Inferior parietal cortex (tissue), 1 donor: Measurements from ENCODE around the gene TEX47.
A peak's percentile ranks its signal among the peaks of the same experiment; 100 is the strongest.

ENCODE experiments used
- DNase-seq: peaks from one replicate; pipeline ENCODE4 v3.0.0-alpha.2; 2016; ENCODE audit errors: extremely low spot score

The TEX47 gene

DNA sequence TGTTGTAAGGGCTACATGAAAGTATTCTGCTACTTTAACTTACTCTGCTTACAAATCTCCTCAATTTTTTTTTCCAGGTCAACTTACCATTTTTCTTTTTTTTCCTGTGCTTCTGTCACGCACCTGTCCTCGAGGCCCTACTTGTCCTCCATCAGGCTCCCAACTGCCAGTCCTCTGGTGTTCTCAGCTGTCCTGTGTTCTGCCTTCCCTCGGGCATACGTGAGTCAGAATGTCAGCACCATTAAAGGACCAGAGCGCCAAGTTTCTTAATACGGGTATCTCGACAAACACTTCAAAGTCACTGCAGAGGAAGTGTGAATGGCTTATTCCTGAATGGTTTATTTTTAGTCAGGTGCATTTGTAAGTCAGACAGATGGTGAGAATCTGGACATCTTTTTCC, at the start of gene TEX47:
TEX47 (minus strand) TSS at position 185 of the 400 bp plus-strand sequence. CDS start 795 bp downstream, outside the sequence.
- peak; percentile 25 for DNase-seq

- DNase-seq: no peak
Observed at GRCh38 chr7:88845091-88845490, 49.6 kb upstream of the TEX47 start.

DNA sequence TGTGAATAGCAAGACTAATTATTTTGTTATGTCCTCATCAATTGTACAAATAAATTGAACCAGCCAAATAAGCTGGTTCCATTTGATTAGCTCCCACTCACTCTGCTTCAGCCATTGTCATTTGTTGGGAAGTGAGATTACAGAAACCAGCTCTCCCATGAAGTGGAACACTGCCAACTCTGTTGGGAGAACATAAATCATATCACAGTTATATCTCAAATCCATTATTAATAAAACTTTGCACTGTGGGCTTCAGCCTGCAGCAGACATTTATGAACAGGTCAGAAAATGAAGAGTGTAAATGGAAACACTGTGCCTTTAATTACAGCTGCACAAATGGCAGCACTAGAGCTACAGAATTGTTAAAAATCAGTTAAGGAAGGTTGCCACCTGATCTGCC, 46.7 kb upstream of the TEX47 start:
- no peak for DNase-seq

- peak; percentile 10 for DNase-seq
Observed at GRCh38 chr7:88835147-88835728, 39.7 kb upstream of the TEX47 start.

GRCh38 chr7:88826222-88826621, 30.7 kb upstream of the TEX47 start:
- DNase-seq: no peak

DNA sequence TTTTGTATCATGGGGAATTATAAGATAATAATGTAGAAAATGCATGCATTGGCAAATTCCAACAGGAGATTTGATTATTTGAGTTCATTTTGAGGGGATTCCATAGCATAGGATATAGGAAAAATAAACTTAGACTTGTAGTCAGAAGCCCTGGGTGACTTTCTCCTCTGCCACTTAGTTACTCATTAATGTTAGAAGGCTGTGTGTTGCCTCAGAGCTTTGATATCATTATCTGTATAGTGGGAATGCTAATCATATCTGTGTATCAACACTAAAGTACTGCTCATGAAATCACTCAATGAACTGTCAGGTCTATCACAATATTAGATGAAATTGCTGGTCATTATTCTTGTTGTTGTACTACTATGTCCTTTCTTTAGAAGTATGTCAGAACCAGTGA, 23.0 kb upstream of the TEX47 start:
- DNase-seq: no peak

GRCh38 chr7:88806280-88807037, 10.9 kb upstream of the TEX47 start:
- no peak for DNase-seq

DNA sequence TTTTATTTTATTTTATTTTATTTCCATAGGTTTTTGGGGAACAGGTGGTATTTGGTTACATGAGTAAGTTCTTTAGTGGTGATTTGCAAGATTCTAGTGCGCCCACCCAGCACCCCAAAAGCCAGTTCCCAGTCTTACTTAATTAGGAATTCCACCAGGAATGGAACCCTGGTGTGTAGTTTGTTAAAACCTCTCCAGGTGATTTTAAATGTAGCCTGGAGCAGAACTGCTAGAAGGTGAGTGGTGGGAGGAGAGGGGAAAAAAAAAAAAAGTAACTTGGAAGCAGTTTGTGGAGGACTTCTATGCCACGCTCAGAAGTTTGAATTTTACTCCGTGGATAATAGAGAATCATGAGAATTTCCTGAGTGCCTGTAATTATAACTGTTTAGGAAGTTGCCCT, 5.5 kb upstream of the TEX47 start:
- no peak for DNase-seq

DNA sequence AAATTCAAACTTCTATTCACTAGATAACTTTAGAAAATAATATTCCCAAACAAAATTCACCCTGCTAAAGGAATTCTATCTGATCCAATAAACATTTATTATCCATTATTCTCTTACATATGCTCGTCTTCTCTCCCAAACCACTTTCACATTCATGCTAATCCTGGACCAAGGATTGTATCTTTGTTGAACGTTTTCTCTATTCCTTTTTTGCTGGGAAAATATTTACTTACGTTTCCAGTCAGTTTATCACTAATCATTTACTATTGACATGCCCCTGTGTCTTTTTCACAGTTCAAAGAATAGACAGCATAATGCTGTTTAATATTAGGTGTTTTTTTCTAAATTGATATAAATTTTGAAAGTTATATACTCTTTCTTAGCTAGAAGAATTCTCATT, 3.2 kb downstream of the TEX47 start:
- no peak for DNase-seq

- DNase-seq: no peak
Observed at GRCh38 chr7:88791891-88792290, 3.6 kb downstream of the TEX47 start.

GRCh38 chr7:88789480-88790064, 6.0 kb downstream of the TEX47 start:
- peak; percentile 54 for DNase-seq

DNA sequence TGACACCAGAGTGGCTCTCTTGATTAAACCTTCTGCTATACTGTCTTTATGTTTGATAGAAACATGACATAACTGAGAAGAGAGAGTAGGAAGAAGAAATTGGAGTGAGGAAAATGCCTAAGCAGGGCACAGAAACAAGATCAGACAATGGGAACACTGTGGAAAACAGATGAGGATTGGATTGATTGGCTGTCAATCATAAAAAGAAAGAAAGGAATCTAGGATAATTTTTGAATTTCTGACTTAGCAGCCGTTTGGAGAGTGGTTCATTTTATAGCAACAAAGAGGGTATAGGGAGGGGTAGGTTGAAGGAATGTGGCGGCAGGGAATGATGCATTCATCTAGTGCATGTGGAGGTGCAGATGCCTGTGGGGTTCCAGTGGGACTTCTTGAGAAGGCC, 7.8 kb downstream of the TEX47 start:
- no peak for DNase-seq

GRCh38 chr7:88775838-88776237, 19.7 kb downstream of the TEX47 start:
- no peak for DNase-seq

DNA sequence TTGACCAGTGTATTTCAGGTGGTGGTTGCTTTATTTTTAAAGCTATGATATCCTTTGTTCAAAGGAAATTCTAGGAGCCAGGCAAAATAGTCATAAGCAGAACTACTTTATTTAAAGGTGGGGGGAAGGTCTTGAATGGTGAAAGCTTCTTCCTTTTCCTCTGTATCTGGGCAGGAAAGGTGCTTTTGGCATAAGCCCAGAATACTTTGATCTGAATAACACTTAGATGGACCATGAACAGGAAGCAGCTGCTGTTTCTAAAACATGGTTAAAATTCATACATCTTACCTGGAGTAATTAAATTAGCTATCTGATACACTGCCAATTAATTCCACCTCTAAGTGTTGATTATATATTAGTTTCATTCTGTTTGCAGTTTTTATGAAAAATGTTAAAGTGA, 22.8 kb downstream of the TEX47 start:
- no peak for DNase-seq

GRCh38 chr7:88771417-88771816, 24.1 kb downstream of the TEX47 start:
- no peak for DNase-seq

GRCh38 chr7:88761779-88762178, 33.8 kb downstream of the TEX47 start:
- no peak for DNase-seq

- DNase-seq: peak; percentile 32
Observed at GRCh38 chr7:88760136-88760515, 35.4 kb downstream of the TEX47 start.

- DNase-seq: no peak
Observed at GRCh38 chr7:88759230-88760135, 36.1 kb downstream of the TEX47 start, which contains the start of gene ZNF804B. Gene ZNF804B (plus strand): TSS chr7:88759700. CDS start chr7:88759977, 277 bp downstream.

GRCh38 chr7:88758381-88759229, 36.9 kb downstream of the TEX47 start:
- DNase-seq: peak; percentile 22

DNA sequence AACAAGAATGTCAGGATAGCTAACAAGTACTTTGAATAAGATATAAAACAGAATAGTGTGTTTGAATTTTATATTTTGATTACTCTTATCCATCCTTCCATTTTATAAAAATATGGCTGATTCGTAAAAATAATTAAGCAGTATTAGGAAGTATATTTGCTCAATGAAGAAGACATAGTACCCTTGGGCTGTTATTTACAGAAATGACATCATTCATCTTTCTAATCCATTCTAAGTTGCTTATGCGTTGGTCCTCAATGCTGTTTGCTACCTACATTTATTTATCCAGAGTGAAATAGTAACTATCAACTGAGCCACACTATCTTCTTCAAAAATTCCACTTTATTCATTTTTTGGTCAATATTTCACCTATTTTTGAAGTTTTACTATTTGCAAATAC, 38.2 kb downstream of the TEX47 start:
- DNase-seq: no peak

GRCh38 chr7:88756802-88757201, 38.7 kb downstream of the TEX47 start:
- no peak for DNase-seq
